ENCODE data around the gene KRT77.
"Not testable (repeated sequence)": the region's sequence is repeated elsewhere in the genome, so short reads cannot be mapped to it uniquely, and the experiment has no call there.

The KRT77 gene

GRCh38 chr12:52713960-52714886, 10.9 kb upstream of the KRT77 start:
- H3K79me1 ChIP-seq (replicated peaks; ENCODE audit: low read length, poor library complexity, severe bottlenecking): no peaks in the 10 kb centered on the region
- H3K9ac ChIP-seq (ENCODE audit: low read length): no peak overlapping the region
- H3K36me3 ChIP-seq (ENCODE audit: control insufficient read depth in 1 of 2, insufficient read depth in 2 of 2, low read depth in 1 of 2, low read length in 2 of 2): no peaks in the 10 kb centered on the region
- H3K9me3 ChIP-seq (ENCODE audit: control insufficient read depth, low read length): no peaks in the 10 kb centered on the region
- H3K4me3 ChIP-seq (ENCODE audit: insufficient read depth in 1 of 2, low read depth in 1 of 2, low read length in 2 of 2): peak overlapping the region in 1 of 2 experiments; percentile 29
- H2AK5ac ChIP-seq (ENCODE audit: low read length, severe bottlenecking): no peak overlapping the region
- no peak overlapping the region for H3K27ac ChIP-seq (ENCODE audit: low read length, poor library complexity, severe bottlenecking)
- H3K27me3 ChIP-seq (ENCODE audit: control insufficient read depth in 1 of 2, insufficient read depth in 1 of 2, low read length in 2 of 2): peaks cover 67 to 91% of the 10 kb centered on the region in 2 experiments
- H3K4ac ChIP-seq (ENCODE audit: low read depth in 1 of 2, low read length in 2 of 2): no peak overlapping the region
- H2BK15ac ChIP-seq (ENCODE audit: low read depth, poor library complexity, severe bottlenecking): no peak overlapping the region
- no peak overlapping the region for H4K91ac ChIP-seq (ENCODE audit: low read length)
- no peak overlapping the region for H2BK120ac ChIP-seq (ENCODE audit: low read depth, low read length)
- no peak for DNase-seq
- H4K8ac ChIP-seq (ENCODE audit: low read length): no peak overlapping the region
- no peak overlapping the region for H3K4me2 ChIP-seq (ENCODE audit: low read length, poor library complexity, severe bottlenecking)
- no peak overlapping the region for H2BK12ac ChIP-seq (ENCODE audit: low read length in 2 of 2)
- no peak overlapping the region for H3K23ac ChIP-seq (ENCODE audit: low read length in 2 of 2)
- no peak overlapping the region for H2AFZ ChIP-seq (ENCODE audit: low read depth, low read length)
- H3K14ac ChIP-seq (ENCODE audit: low read length in 2 of 2): no peak overlapping the region
- no peak overlapping the region for H3K18ac ChIP-seq (ENCODE audit: low read depth in 1 of 2, low read length in 2 of 2)
- 13% methylated on average over 54 of the region's 72 CpGs for WGBS
- peaks cover 2% of the 10 kb centered on the region for H3K4me1 ChIP-seq (ENCODE audit: control insufficient read depth, insufficient read depth, low read depth, low read length)
- no peak overlapping the region for H2BK5ac ChIP-seq (ENCODE audit: low read depth, low read length, poor library complexity, severe bottlenecking)

GRCh38 chr12:52712122-52712521, 8.8 kb upstream of the KRT77 start:
- H4K91ac ChIP-seq (ENCODE audit: low read length); DNase-seq; H3K23ac ChIP-seq (ENCODE audit: low read length in 2 of 2); H3K36me3 ChIP-seq (ENCODE audit: control insufficient read depth in 1 of 2, insufficient read depth in 2 of 2, low read depth in 1 of 2, low read length in 2 of 2); H3K9ac ChIP-seq (ENCODE audit: low read length); H2BK5ac ChIP-seq (ENCODE audit: low read depth, low read length, poor library complexity, severe bottlenecking); H3K4me3 ChIP-seq (ENCODE audit: insufficient read depth in 1 of 2, low read depth in 1 of 2, low read length in 2 of 2); H3K27ac ChIP-seq (ENCODE audit: low read length, poor library complexity, severe bottlenecking); H2BK12ac ChIP-seq (ENCODE audit: low read length in 2 of 2); H3K18ac ChIP-seq (ENCODE audit: low read depth in 1 of 2, low read length in 2 of 2); H2BK15ac ChIP-seq (ENCODE audit: low read depth, poor library complexity, severe bottlenecking); H4K8ac ChIP-seq (ENCODE audit: low read length); H3K4me1 ChIP-seq (ENCODE audit: control insufficient read depth, insufficient read depth, low read depth, low read length); H2AK5ac ChIP-seq (ENCODE audit: low read length, severe bottlenecking); H3K4me2 ChIP-seq (ENCODE audit: low read length, poor library complexity, severe bottlenecking); H3K14ac ChIP-seq (ENCODE audit: low read length in 2 of 2); H3K4ac ChIP-seq (ENCODE audit: low read depth in 1 of 2, low read length in 2 of 2); H2AFZ ChIP-seq (ENCODE audit: low read depth, low read length); H3K9me3 ChIP-seq (ENCODE audit: control insufficient read depth, low read length); H2BK120ac ChIP-seq (ENCODE audit: low read depth, low read length); H3K79me1 ChIP-seq (replicated peaks; ENCODE audit: low read length, poor library complexity, severe bottlenecking): not testable (repeated sequence)
- peaks cover 62 to 93% of the 10 kb centered on the region in 2 experiments for H3K27me3 ChIP-seq (ENCODE audit: control insufficient read depth in 1 of 2, insufficient read depth in 1 of 2, low read length in 2 of 2)
- 80% methylated on average over 1 of the region's 6 CpGs for WGBS

GRCh38 chr12:52710730-52711129, 7.4 kb upstream of the KRT77 start:
- no peaks in the 10 kb centered on the region for H3K9me3 ChIP-seq (ENCODE audit: control insufficient read depth, low read length)
- H2BK12ac ChIP-seq (ENCODE audit: low read length in 2 of 2): no peak overlapping the region
- WGBS: no CpG with 5 or more reads among the region's 1 CpG
- H3K4me1 ChIP-seq (ENCODE audit: control insufficient read depth, insufficient read depth, low read depth, low read length): peaks cover 2% of the 10 kb centered on the region
- H2BK120ac ChIP-seq (ENCODE audit: low read depth, low read length): no peak overlapping the region
- no peak overlapping the region for H2BK15ac ChIP-seq (ENCODE audit: low read depth, poor library complexity, severe bottlenecking)
- peaks cover 53 to 90% of the 10 kb centered on the region in 2 experiments for H3K27me3 ChIP-seq (ENCODE audit: control insufficient read depth in 1 of 2, insufficient read depth in 1 of 2, low read length in 2 of 2)
- H3K4me3 ChIP-seq (ENCODE audit: insufficient read depth in 1 of 2, low read depth in 1 of 2, low read length in 2 of 2): no peak overlapping the region
- H3K23ac ChIP-seq (ENCODE audit: low read length in 2 of 2): no peak overlapping the region
- H3K9ac ChIP-seq (ENCODE audit: low read length): no peak overlapping the region
- no peak overlapping the region for H3K4me2 ChIP-seq (ENCODE audit: low read length, poor library complexity, severe bottlenecking)
- no peak overlapping the region for H4K91ac ChIP-seq (ENCODE audit: low read length)
- H2AK5ac ChIP-seq (ENCODE audit: low read length, severe bottlenecking): no peak overlapping the region
- no peak for DNase-seq
- H3K36me3 ChIP-seq (ENCODE audit: control insufficient read depth in 1 of 2, insufficient read depth in 2 of 2, low read depth in 1 of 2, low read length in 2 of 2): no peaks in the 10 kb centered on the region
- no peaks in the 10 kb centered on the region for H3K79me1 ChIP-seq (replicated peaks; ENCODE audit: low read length, poor library complexity, severe bottlenecking)
- H3K14ac ChIP-seq (ENCODE audit: low read length in 2 of 2): no peak overlapping the region
- no peak overlapping the region for H4K8ac ChIP-seq (ENCODE audit: low read length)
- H2AFZ ChIP-seq (ENCODE audit: low read depth, low read length): no peak overlapping the region
- no peak overlapping the region for H2BK5ac ChIP-seq (ENCODE audit: low read depth, low read length, poor library complexity, severe bottlenecking)
- no peak overlapping the region for H3K18ac ChIP-seq (ENCODE audit: low read depth in 1 of 2, low read length in 2 of 2)
- no peak overlapping the region for H3K4ac ChIP-seq (ENCODE audit: low read depth in 1 of 2, low read length in 2 of 2)
- H3K27ac ChIP-seq (ENCODE audit: low read length, poor library complexity, severe bottlenecking): no peak overlapping the region

- H3K36me3 ChIP-seq (ENCODE audit: control insufficient read depth in 1 of 2, insufficient read depth in 2 of 2, low read depth in 1 of 2, low read length in 2 of 2): no peaks in the 10 kb centered on the region
- no peaks in the 10 kb centered on the region for H3K9me3 ChIP-seq (ENCODE audit: control insufficient read depth, low read length)
- no peak overlapping the region for H4K91ac ChIP-seq (ENCODE audit: low read length)
- H3K4me1 ChIP-seq (ENCODE audit: control insufficient read depth, insufficient read depth, low read depth, low read length): no peaks in the 10 kb centered on the region
- H3K27ac ChIP-seq (ENCODE audit: low read length, poor library complexity, severe bottlenecking): no peak overlapping the region
- H3K4me3 ChIP-seq (ENCODE audit: insufficient read depth in 1 of 2, low read depth in 1 of 2, low read length in 2 of 2): no peak overlapping the region
- H2BK120ac ChIP-seq (ENCODE audit: low read depth, low read length): no peak overlapping the region
- H3K4me2 ChIP-seq (ENCODE audit: low read length, poor library complexity, severe bottlenecking): no peak overlapping the region
- H4K8ac ChIP-seq (ENCODE audit: low read length): no peak overlapping the region
- H3K79me1 ChIP-seq (replicated peaks; ENCODE audit: low read length, poor library complexity, severe bottlenecking): no peaks in the 10 kb centered on the region
- H3K23ac ChIP-seq (ENCODE audit: low read length in 2 of 2): no peak overlapping the region
- WGBS: 70% methylated on average over 3 of the region's 4 CpGs
- no peak overlapping the region for H2AFZ ChIP-seq (ENCODE audit: low read depth, low read length)
- H2BK15ac ChIP-seq (ENCODE audit: low read depth, poor library complexity, severe bottlenecking): no peak overlapping the region
- no peak overlapping the region for H3K18ac ChIP-seq (ENCODE audit: low read depth in 1 of 2, low read length in 2 of 2)
- no peak overlapping the region for H3K4ac ChIP-seq (ENCODE audit: low read depth in 1 of 2, low read length in 2 of 2)
- H2AK5ac ChIP-seq (ENCODE audit: low read length, severe bottlenecking): no peak overlapping the region
- DNase-seq: no peak
- H3K9ac ChIP-seq (ENCODE audit: low read length): no peak overlapping the region
- H2BK12ac ChIP-seq (ENCODE audit: low read length in 2 of 2): no peak overlapping the region
- H3K14ac ChIP-seq (ENCODE audit: low read length in 2 of 2): no peak overlapping the region
- peaks cover 39 to 81% of the 10 kb centered on the region in 2 experiments for H3K27me3 ChIP-seq (ENCODE audit: control insufficient read depth in 1 of 2, insufficient read depth in 1 of 2, low read length in 2 of 2)
- H2BK5ac ChIP-seq (ENCODE audit: low read depth, low read length, poor library complexity, severe bottlenecking): no peak overlapping the region
These were observed 4.7 kb upstream of the KRT77 start for GRCh38 chr12:52708010-52708409.

Data from mesenchymal stem cell (in vitro differentiated cells and primary cell).